CD4-positive, alpha-beta T cell treated with Interleukin-15 for 4 hours (primary cell): ENCODE measurements around the gene GAK.
"Not testable (repeated sequence)": the region's sequence is repeated elsewhere in the genome, so short reads cannot be mapped to it uniquely, and the experiment has no call there.

Experiments
- DNase-seq: peaks from one replicate; pipeline ENCODE4 v3.0.0-alpha.2; 2020; ENCODE audit warnings: low spot score

GAK gene

DNA sequence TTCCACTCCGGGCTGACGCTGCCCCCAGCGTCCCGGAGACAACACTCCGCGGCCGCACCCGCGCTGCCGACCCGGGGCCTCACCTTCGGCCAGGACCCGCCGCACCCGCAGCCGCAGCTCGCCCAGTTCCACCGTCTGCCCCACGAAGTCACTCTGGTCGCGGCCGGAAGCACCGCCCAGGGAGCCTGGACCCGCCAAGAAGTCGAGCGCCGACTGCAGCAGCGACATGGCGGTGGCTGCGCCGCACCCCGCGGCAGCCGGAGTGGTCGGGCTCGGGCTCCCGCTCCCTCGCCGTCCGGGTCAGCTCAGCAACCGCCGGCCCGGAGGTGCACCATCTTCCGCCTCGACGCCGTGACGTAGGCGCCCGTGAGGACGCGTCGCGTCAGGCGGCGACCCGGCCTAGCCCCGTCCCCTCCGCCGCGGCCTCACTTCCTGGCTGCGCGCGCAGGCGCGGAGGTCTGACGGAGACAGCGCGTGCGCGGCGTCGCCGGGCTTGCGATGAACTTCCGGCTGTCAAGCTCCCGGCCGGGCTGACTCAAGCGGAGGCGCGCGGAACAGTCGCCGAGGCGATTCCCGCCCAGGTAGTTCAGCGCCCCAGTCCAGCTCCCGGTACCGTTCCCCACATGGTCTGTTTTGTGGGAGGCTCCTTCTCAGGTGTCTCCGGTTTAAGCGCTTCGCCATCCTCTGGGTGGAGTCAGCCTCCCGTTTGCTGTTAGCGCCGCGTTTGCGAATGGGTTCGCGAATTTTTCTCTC is at the start of gene GAK, which contains the start of gene TMEM175:
GAK (minus strand) TSS at position 357 of the 753 bp plus-strand sequence; CDS start at position 228, 129 bp downstream.
TMEM175 (plus strand) TSS at position 501 of the 753 bp plus-strand sequence. CDS start 15,280 bp downstream, outside the sequence.
- peak; percentile 97 for DNase-seq

DNA sequence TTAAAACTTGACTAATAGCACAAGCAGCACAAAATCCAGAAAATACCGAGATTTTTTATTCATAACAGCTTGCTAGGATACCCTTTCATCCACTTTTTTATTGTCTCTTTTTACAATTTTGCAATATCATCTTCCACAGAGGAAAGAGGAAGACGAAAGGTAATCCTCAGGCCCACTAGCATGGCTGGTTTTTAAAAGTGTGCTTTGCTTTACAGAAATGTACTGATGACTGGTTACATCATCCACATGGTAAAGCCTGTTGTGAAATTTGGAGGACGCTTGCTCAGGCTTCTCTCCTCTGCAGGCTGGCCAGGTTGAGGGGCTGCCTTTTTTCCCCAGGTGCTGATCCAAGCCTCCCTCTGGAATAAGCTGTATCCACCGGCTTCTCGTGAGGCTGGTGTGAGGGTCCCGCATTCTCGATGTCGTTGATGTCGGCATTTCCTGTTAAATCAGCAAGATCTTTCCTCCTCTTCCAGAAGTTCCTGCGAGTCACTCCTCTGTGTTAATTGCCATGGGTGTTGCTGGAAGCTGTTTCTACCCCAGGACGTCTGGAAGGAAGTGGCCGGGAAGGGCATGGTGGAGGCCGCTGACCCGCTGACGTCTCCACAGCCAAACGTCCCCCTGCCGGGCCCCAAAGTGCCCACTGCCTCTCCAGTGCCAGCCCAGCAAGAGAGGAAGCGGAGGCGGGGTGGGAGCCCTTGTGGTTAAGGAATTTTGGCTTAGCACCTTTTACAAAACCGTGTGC is 47.0 kb upstream of the GAK start:
- DNase-seq: no peak

DNA sequence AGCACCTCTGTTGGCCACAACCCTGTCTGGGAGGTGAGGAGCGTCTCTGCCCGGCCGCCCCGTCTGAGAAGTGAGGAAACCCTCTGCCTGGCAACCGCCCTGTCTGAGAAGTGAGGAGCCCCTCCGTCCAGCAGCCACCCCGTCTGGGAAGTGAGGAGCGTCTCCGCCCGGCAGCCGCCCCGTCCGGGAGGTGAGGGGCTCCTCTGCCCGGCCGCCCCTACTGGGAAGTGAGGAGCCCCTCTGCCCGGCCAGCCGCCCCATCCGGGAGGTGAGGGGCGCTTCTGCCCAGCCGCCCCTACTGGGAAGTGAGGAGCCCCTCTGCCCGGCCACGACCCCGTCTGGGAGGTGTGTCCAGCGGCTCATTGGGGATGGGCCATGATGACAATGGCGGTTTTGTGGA is 43.9 kb upstream of the GAK start:
- not testable (repeated sequence) for DNase-seq

DNA sequence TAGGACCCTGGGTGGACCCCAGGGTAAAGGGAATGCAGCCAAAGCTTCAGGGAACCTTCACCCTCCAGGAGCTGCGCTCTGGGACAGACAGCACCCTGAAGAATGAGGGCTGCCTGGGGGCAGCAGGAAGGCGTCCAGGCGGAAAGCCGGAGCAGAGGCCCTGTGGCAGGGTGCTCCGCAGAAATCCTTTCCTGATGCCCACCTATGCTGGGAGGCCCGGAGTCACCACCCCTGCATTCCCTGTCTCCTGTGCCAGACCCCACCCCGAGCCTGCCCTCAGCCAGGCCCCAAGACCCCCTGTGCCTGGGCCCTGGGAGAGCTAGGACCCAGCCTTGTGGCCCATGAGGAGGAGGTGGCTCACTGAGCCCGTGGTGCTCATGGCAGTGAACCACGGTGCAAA is 42.6 kb upstream of the GAK start:
- no peak for DNase-seq

DNA sequence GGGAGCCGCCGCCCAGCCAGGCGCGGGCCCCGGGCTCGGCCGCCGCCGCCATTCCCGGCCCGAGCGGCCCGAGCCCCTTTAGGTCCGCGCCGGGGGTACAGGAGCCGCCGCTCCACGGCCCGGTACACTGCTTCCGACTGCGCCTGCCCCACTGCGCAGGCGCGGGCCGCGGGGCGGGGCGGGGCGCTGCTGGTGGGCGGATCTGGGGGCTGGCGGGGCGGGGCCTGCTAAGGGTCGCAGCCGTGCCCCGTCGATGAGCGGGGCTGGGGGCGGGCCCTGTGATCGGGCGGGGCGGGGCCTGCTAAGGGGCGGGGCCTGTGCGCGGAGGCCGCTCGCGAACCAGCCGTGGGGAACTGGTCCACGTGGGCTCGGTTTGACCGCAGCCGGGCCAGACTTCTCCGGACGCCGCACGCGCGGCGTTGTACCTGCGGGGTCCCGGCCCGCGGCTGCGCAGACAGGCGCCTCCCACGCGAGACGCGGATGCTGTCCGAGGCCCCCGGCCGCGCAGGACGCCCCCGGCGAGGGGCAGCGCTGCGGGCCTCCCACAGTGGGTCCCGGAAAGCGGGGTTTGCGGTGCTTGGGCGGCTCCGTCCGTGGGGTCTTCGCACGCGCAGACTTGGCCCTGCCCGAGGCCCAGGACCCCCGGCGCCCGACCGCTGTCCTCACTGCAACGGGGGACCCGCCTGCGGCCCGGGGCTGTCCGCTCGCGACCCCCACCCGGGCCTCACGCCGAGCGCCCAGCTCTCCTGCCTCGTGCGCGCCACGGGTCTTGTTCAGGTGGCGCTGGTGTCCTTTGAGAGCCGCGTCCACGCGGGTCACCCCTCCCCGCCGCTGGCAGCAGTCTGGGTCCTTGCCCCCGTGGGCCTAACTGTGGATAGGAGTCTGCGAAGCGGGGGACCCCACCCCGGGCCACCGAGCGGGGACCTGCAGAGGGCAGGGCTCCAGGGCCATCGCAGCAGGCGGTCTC is 41.6 kb upstream of the GAK start, which contains the start of gene DGKQ:
DGKQ (minus strand) TSS at position 139 of the 967 bp plus-strand sequence; CDS start at position 52, 87 bp downstream.
- DNase-seq: peak; percentile 90

DNA sequence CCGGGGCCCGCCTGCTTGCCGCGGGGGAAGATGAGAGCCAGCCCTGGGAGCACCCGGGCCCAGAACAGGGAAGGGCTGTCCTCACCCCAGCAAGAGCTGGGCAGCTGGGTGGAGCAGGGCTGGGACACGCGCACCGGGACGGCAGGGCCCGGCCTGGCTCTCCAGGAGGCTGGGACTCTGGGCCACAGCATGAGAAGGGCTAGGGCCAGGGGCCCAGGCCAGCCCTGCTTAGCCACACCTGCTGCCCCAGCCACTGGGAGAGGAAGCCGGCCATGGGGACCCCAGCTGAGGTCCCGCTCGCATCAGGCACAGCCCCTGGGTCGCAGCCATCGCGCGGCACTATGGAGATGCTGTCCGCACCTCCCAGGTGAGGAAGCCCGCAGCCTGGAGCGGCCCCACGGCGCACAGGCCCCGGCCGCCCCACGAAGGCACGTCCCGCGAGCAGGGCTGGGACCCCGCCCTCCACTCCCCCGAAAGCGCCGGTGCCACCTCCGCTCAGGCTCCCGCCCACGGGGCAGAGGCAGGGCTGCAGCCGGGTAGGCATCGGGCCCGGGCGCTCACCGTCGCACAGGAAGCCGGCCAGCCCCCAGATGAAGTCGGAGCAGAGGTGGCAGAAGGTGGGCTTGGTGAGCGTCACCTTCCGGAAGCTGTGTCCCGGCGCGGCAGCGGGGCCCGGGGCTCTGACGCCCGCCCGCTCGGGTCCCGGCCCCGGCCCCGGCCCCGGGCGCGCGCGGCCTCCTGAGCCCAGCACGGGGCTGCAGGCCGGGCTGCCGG is 40.7 kb upstream of the GAK start:
- DNase-seq: peak; percentile 47

DNA sequence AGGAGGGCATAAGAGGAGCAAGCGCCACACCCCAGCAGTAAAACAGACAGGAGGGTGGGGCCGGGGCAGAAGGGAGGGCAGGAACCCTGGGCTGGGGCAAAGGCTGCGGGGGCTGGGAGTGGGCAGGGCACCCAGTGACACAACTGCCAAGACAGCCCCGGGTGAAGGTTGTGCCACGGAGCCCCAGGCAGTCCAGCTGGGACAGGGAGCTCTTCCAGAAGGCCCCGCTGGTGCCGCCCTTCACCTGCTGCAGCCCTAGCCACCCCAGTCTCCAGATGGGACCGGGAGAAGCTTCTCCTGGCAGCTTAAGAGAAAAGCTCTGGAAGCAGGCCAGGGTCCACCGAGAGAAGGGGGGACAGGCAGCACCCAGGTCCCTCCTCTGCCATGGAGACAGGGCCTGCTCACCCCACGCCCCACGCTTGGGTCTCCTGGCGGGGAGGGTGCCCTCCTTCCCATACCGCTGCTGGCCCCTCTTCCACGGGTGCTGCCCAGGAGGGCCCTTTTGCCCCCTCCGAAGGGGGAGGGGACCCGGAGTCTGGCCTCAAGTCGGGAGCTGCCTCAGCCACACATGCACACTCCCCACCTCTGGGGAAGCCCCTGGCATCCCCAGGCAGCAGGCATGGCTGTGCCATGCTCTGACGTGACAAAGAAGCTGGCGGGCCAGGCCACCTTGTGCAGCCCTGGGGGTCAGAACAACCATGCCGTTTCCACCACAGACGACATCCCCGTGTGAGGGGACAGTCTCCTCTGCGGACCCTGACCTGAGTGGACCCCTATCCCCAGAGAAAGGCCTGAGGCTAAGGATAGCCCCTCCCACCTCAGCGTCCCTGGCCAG is 39.8 kb upstream of the GAK start:
- no peak for DNase-seq

DNA sequence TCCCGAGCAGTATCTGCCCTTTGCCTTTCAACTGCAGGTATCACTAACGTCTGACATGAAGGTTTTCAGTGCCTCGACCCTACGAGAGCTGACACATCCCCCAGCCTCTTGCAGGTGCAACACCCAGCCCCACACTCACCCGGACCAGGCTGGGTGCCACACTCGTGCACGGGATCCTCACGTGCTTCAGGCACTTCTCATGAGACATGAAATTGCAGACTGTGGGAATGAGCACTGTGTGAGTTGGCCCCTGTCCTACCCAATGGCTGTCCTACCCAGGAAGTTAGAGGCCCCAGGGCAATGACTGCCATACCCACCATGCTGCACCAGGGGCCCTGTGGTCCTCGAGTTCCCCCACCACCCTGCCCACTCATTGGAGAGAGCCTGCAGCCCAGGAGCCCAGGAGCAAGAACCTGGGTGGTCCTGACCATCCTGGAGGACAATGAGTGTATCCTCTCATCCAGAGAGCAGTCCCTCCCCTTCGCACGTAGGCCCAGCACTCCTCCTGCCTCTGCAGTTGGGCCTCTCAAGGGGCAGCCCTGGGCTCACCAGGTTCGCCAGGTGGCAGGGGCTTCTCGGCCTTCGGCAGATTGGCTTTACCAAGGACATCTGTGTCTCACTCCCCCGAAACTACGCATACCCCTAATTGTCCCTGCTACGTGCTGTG is 38.9 kb upstream of the GAK start:
- no peak for DNase-seq

DNA sequence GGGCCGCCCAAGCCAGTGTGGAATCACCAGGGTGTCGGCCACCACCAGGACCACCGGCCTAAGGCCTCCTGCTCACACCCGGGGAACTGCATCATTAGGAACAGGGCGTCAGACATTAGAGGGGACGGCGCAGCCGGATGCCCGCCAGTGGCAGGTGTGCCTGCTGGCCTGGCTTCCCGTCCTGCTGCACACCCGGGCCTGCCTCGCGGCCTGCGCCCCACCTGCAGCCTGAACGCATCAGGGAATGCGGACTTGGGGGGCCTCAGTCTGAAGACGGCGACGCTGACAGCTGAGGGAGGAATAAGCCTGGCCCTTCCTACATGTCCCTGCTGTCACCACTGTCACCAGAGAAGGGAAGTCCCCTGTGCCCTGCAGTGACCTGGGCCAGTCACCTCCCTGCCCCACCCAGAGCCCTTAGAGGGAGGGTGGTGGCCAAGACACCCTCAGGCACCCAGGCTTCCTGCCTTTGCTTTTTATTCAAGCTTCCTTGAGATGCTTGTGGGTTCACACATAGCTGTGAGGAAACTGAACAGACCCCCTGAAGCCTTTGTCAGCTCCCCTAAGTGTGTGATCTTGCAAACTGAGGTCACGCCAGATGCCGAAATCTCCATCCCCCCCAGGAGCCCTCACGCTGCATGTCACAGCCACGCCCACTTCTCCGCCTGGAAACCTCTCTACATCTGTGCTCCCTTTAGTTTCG is 38.1 kb upstream of the GAK start:
- DNase-seq: peak; percentile 51

DNA sequence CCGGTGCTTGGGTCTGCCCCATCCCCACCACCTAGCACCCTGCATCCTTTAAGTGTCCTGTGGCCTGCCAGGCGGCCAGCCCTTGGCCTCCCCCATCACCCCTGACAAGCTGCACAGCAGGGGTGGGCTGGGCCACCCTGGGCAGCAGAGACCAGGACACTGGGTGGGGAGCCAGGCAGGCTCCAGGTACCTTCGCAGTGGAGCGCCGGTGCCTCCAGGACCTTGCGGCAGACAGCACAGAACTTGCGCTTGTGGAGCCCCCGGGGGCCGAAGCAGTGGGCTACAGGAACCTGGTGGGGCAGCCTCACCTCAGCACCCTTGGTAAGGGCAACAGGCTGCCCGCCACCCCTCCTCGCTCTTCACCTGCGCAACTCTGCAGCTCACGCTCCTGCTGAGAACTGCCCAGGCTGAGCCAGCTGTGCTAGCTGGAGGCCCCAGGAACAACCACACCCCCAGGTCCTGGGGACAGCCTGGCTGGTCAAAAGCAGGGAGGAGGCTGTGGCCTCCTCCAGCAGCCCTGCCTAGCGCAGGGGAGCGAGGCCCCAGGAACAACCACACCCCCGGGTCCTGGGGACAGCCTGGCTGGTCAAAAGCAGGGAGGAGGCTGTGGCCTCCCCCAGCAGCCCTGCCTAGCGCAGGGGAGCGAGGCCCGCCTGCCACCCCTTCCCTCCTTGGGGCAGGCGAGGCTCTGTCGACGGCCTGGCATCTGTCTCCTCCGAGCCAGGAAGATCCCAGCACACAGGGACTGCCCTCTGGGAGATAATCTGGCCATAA is 36.7 kb upstream of the GAK start:
- no peak for DNase-seq

DNA sequence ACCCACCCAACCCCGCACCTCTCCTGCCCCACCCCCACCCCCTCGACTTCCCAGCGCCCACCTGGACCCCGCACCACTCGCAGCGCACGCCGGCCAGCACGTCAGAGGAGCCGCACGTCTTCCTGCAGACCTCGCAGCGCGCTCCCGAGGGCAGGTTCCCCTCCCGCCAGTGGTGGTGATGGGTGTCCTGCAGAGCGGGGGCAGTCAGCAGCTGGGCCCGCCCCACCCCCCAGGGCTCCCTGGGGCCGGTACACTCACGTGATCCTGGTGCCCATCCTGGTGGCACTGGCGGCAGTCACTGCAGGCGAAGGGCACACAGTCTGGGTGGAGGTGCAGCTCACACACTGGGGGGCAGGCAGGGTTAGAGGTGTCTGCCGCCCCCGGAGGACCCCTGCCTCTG is 36.1 kb upstream of the GAK start:
- no peak for DNase-seq

DNA sequence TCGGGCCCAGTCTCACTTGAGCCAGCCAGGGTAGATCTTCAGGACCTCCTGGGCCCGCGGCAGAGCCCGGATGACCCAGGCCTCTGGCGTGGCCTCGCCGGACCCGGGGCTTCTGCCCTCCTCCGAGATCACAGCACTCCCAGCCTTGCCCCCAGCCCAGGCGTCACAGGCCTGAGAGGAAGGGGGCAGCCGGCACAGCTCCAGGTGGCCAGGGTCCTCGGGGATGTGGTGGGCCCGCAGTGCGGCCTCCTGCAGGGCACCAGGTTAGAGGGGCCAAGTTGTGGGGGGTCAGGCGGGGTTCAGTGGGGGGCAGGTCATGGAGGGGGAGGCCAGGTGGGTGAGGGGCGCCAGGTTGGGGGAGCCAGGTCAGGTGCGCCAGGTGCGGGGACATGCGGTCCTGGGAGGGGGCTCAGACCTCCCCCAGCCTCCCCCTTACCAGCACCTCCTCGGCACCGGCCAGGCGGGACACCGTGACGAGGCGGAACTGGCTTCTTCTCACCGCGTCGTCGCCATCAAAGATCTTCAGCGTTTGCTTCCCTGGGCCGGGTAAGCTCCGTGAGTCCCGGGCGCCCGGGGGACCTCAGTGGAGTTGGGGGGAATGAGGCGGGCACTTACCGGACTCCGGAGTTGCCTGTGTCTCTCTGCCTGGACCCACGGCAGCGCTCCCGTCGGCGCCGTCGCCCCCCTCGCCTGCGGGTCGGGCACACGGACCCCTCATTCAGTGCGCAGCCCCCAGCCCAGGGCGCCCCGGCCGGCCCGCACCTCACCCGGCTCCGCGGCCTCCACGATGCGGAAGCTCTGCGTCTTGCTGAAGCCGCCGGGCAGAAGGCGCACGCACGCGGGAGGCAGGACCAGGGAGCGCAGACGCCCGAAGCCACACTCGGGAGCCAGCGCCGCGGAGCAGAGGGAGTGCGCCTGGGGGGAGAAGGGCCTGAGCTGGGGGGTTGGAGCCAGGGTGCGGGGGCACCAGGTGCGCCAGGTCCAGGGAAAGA is 35.3 kb upstream of the GAK start:
- DNase-seq: no peak

DNA sequence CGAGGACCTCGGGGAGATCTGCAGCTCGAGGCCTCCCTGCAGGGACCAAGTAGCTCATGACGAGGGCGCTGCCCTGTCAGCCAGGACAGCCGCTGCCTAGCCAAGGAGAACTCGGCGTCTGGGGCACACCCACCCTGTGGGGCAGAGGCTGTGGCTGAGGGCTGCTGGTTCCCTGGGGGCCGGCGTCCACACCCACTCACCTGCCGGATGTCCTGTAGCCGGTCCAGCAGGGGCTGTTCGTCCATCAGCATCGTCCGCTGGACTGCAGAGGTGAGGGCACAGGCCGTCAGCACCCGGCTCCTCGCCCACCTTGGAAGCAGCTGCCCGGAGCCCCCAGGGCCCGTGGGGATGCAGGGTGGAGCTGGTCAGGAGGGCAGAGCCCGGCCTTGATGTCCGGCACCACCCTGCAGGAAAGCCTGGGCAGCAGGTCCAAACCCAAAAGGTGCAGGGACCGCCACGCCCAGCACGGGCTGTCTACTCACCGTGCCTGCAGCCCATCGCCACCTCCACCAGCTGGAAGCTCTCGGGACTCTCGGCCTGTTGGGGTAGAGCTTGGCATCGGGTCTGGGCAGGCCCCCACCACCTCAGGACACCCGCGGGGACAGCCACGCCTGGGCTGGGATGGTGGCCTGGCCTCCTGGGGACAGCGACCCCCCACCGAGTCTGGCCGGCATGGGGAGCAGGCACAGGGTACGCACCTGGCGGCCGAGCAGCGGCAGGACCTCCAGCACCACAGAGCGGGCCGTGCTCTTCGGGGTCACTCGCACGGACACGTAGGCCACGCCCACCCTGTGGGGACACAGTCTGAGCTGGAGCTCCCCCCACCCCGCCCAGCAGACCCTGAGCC is 34.4 kb upstream of the GAK start:
- no peak for DNase-seq

DNA sequence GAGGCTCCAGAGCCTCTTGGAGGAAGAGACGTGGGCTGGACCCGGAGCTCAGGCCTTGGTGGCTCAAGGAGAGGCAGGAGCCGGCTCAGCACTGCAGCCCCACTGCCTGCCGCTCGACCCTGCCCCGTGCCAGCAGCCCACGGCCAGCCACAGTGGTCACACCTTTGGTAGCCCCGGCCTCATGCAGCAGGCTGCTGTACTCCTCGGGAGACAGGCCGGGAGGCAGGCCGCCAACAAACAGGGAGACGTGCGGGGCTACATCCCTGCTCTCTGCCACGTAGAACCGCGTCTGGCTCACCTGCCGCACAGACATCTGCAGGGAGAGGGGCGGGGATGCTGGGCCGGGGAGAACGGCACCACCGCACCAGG is 33.6 kb upstream of the GAK start:
- no peak for DNase-seq

DNA sequence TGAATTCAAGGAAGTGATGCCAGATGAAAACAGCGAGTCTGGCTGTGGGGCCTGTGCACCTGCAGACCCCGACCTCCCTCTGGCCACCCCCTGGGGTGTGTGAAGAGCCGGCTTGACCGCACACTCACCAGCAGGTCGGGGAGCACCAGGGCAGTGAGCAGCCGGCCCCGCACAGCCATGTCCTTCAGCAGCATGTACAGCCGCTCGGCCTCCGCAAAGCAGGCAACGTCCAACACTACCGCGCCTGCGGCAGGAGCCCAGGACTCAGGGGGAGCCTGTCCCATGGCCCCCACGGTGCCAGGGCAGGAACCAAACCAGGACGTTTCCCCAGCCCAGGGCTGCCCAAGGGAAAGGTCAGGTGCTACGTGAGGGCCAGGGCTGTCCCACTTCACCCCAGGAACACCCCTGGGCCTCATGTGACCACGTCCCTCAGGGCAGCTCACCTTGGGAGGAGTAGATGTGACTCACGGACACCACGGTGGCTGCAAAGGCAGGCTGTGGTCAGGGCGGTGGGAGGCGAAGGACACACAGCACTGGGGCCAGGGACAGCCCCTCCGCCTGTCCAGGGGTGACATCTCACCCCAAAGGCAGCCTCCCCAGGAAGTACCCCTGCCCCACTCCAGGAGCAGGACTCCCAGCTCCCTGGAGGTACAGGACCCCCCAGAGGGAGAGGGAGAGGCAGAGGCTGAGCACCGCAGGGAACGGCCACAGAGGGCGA is 33.1 kb upstream of the GAK start:
- DNase-seq: no peak
